ENCODE results near the gene NEDD4L.
"Not testable (repeated sequence)": the region's sequence is repeated elsewhere in the genome, so short reads cannot be mapped to it uniquely, and the experiment has no call there.

NEDD4L gene

DNA sequence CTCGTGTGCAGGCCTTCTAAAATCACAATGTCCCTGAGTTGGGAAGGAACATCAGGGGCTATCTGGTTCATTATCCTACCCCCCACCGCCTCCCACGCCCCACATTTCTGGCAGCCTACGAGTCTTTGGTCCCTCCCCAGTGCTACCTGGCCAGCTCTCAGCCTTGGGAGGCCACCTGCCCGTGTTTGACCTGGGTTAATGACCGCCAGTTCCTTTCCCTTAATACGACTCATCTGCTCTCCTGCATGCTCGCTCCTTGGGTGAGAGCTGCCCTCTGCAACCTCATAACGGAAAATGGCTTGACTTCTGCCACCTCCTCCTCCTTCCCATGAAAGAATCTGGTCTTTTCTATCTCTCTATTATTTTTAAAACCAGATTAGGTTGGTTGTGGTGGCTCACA, 112.5 kb downstream of the NEDD4L start:
- DNase-seq (ENCODE audit: low read depth), result no peak

DNA sequence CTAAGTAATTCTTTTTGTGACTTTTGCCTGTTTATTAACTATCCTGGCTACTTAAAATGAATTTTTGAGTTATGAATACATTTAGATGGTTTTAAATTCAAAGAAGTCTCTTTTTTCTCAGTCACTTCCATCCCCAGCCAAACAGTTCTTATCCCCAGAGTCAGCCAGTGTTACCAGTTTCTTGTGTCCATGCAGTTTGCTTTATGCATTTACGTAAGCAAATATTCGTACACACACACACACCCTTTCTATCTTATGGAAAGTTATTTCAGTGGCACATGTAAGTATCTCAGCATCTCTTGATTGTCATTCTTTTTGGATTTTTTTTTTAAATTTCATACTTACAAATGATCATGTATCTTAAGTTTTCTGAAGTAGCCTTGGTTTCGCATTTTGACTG, 113.2 kb downstream of the NEDD4L start:
- DNase-seq (ENCODE audit: low read depth), result no peak

DNA sequence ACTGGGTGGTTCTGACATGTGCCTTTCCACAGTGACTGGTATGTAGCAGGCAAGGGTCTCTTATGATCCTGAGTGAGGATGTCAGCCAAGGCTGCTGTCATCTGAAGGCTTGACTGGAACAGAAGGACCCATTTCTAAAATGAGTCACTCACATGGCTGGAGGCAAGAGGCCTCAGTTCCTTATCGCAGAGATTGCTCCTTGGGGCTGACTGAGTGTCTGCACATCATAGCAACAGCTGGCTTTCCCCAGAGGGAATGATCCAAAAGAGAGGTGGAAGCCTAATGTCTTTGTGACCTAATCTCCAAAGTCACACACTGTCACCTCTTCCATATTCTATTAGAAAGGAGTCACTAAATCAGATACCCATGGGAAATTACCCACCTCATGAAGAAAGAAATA, 114.0 kb downstream of the NEDD4L start:
- DNase-seq (ENCODE audit: low read depth), result no peak

DNA sequence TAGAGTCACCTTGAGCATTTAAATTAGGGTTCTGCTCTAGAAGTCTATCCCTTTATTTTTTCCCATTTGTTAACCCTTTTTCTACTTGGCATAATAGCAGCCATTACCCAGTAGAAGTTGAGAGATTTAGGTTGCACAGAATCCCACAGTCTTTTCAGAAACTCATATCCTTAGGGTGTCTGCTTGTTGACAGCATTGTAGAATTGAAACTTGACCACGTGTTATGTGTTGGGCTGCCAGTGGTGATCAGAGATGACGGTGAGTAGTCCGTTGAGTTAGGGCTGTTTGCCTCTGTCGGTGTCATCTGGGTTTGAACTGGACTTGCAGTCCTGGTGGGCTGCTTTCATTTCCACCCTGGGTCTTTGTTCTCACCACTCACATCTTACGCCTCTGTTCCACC, 114.4 kb downstream of the NEDD4L start:
- no peak for DNase-seq (ENCODE audit: low read depth)

- DNase-seq (ENCODE audit: low read depth), result no peak
These were observed 117.6 kb downstream of the NEDD4L start for GRCh38 chr18:58161659-58162058.

- DNase-seq (ENCODE audit: low read depth), result no peak
These were observed 118.1 kb downstream of the NEDD4L start for GRCh38 chr18:58162127-58162526.

DNA sequence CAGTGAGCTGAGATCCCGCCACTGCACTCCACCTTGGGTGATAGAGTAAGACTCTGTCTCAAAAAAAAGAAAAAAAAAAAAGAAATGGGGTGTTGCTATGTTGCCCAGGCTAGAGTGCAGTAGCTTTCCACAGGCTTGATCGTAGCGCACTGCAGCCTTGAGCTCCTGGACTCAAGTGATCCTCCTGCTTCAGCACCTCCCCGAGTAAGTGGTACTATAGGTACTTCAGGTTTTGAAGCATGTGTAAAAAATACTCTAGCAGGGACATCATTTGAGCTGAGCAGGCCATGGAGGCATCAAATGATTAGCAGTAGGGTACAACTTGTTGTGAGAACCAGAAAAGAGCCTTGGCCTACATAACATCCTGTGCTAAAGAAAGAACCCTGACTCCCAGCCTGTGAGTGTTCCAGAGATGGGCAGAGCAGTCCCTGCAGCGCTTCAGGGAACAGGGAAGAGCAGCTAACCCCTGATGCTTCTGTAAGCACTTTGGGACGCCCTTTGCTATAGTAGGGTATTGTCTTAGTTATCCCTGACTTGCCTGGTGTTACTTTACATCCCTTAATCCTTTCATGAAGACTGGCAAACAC, 119.1 kb downstream of the NEDD4L start:
- DNase-seq (ENCODE audit: low read depth), result no peak

- DNase-seq (ENCODE audit: low read depth), result no peak
These were observed 122.3 kb downstream of the NEDD4L start for GRCh38 chr18:58166278-58166844.

DNA sequence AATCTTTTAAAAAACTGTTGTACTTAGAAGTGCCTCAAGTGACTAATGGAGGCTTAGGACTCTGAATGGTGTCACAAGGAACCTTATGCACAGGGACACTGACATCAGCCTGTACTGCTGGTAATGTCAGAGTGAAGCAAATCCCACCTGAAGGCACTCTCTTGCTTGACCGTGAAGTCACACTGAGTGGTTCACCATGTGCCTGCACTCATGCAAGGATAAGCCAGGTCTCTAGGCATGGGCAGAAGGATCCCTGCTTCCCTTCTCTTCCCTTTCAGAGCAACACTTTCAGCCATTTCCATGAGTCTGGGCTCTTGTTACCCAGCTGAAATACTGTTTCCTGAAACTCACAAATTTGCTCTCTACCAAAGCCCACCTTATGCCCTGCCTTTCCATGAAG, 123.0 kb downstream of the NEDD4L start:
- no peak for DNase-seq (ENCODE audit: low read depth)

GRCh38 chr18:58168221-58168620, 124.2 kb downstream of the NEDD4L start:
- no peak for DNase-seq (ENCODE audit: low read depth)

GRCh38 chr18:58168993-58169392, 125.0 kb downstream of the NEDD4L start:
- DNase-seq (ENCODE audit: low read depth), result no peak

DNA sequence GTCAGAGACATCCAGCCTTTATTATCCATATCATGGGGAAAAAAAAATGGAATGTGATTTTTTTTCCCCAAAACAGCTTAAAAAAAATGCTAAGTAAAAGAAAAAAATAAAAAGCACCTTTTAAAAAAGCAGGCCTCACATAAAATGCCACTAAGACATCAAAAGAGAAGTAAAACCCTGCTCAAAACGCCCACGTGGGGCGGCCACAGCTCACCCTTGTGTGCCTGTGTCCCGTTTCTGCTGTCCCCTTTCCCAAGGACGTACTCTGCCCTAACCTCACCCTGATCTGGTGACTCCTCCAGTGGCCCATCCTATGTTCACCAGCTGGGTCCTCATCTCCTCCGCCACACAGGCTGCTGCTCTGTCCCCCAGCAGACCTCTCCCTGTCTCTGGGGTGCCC, 125.4 kb downstream of the NEDD4L start:
- no peak for DNase-seq (ENCODE audit: low read depth)

GRCh38 chr18:58170036-58170435, 126.0 kb downstream of the NEDD4L start:
- DNase-seq (ENCODE audit: low read depth), result not testable (repeated sequence)

- DNase-seq (ENCODE audit: low read depth), result no peak
These were observed 128.0 kb downstream of the NEDD4L start for GRCh38 chr18:58172031-58172430.

DNA sequence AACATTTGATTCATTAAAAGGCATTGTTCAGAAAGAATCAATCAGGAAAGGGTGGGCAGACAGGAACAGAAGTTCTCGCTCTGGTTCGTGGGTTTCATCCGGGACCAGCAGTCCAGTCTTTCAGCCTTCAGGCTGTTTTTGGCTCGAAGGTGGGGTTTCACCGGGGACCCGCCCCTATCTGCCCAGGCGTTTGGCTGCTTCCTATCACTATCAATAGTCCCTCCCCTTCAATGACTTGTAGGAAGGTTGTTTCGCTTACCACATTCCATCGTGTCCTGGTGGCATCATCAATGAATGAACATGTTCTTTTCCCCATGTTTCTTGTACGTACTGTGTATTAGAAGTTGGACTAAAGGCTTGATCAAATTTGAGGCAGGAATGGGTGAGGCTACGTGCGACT, 130.3 kb downstream of the NEDD4L start:
- no peak for DNase-seq (ENCODE audit: low read depth)

DNA sequence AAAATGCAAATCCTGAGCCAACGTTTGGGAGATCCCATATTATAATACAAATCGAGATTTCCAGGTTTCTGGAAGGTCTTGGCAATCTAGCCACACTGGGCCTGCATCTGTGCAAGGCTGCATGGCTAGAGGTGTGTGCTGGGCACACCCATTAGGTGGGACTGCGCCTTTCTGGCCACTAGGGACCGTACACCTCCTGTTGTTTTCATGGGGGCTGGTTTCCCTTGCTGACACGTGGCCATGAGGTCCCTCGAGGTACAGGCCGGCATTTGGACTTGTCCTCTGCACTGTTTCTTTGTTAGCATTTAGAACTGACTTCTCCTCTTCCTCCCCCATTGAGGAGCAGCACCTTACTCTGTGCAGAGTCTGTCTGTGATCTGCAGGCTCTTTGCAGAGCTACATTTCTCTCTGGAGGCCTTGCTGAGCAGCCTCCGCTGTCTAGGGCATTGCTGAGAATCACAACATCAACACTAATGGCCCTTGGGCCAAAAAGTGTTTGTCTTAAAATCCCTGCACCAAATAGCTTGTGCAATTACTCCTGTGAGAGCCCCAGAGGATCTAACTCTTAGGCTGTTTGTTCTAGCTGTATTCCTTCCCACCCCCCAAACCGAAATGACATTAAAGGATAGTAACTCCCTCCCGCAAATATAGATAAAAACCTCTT, 131.2 kb downstream of the NEDD4L start:
- no peak for DNase-seq (ENCODE audit: low read depth)

DNA sequence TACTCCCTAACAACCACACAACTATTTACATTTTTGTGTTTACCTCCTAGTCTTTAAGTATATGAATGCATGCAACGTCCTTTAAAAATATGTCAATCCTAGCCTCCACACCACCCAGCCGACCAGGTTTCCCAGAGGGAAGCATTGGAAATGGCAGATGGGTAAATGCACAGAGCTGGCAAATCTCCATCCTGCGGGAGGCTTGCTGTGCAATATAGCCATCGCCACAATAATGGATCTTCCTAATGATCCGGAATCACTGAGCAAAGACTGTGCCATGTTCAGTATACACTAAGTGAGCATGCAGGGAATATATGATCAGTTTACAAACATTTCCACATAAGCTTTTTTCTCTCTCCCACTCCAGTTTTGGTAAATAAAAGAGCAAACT, 131.8 kb downstream of the NEDD4L start:
- no peak for DNase-seq (ENCODE audit: low read depth)

GRCh38 chr18:58177004-58177717, 133.1 kb downstream of the NEDD4L start:
- DNase-seq (ENCODE audit: low read depth), result no peak

DNA sequence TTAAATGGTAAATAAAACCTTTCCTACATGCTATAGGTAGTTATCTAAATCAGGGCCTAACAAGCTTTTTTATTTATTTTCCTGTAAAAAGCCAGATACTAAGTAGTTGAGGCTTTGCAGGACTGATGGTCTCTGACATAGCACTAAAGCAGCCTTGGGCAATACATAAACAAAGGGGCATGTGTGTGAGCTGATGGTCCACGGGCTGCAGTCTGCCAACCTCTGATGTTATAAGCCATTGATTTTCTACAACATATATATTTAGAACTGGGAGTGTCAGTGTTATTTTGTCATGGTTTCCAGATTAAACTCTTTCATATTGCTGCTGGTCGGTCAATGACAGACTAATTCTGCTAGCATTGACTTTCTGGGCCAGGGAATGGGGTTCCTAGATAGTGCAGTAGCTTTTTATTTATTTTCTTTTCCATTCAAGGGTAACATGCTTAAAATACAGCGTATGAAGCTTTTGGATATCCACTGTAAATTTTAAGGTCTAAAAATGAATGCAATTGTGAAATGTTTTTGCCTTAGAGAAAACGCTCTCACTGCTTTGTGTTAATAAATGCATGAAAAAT, 134.0 kb downstream of the NEDD4L start:
- DNase-seq (ENCODE audit: low read depth), result no peak

GRCh38 chr18:58178511-58178910, 134.5 kb downstream of the NEDD4L start:
- no peak for DNase-seq (ENCODE audit: low read depth)

GRCh38 chr18:58180172-58180571, 136.1 kb downstream of the NEDD4L start:
- no peak for DNase-seq (ENCODE audit: low read depth)

DNA sequence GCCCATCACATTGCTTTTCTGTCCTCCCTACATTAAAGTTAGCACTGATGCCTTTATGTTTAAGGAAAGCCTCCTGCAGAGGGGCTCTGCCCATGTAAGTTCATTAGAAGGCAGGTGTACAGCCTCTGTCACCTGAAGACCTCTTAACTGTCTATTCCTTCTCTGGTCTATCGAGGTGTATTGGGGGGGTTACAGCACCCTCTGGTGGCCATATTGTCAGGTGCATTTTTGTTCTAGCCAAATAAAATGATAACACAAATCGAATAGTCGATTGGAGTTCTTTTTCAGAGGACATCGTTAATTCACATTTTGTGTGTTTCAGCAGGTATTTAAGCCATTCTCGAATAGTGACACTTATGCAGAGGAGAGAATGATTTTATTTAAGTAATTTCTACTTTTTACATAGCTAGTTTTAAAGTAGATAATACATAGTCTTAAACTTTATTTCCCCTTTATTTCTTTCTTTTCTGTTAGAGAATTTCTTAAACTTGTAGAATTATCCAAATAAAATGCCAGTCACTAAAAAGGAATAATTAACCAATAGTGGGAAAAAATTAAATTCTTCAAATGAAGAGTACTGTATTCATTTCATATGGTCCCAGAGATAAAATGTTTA, 136.8 kb downstream of the NEDD4L start:
- DNase-seq (ENCODE audit: low read depth), result no peak
